Tibial nerve (tissue), 4 donors: Measurements from ENCODE around the gene SYNDIG1L. TPM values are rescaled to one million over a fixed set of nuclear protein-coding genes. Genes with fewer than 3 reads are reported as not detected.

Experiments used
- DNase-seq, 2 donors: peaks; one replicate each; pipeline ENCODE4 v3.0.0-alpha.2; 2019; ENCODE audit warnings: low spot score in 2 of 2
- H3K27ac ChIP-seq, 4 donors: fragments of 200-600 bp; sonication (generic) in 3 of 4; one replicate each; pipeline ENCODE4 v1.5.1; 2017 to 2019; ENCODE audit warnings: mild to moderate bottlenecking in 1 of 4
- H3K27me3 ChIP-seq, 2 donors: fragments of 200-600 bp; sonication (generic) in 1 of 2; one replicate each; pipeline versions ENCODE4 v1.5.1 to v1.6.0; 2017 to 2019
- H3K36me3 ChIP-seq, 3 donors: fragments of 200-600 bp; sonication (generic); one replicate each; pipeline ENCODE4 v1.5.1; 2018 to 2019
- H3K4me1 ChIP-seq, 4 donors: fragments of 200-600 bp; sonication (generic) in 3 of 4; one replicate each; pipeline ENCODE4 v1.5.1; 2017 to 2019
- H3K4me3 ChIP-seq, 4 donors: fragments of 200-600 bp; sonication (generic) in 3 of 4; one replicate each; pipeline ENCODE4 v1.5.1; 2017 to 2019; ENCODE audit warnings: mild to moderate bottlenecking in 1 of 4, moderate library complexity in 1 of 4
- H3K9me3 ChIP-seq, 4 donors: fragments of 200-600 bp; sonication (generic) in 3 of 4; one replicate each; pipeline ENCODE4 v1.5.1; 2017 to 2019
- EP300 ChIP-seq, 2 donors: sonication (generic); formaldehyde crosslinking; IDR thresholded peaks; one replicate each; pipeline ENCODE4 v1.6.1; 2017; ENCODE audit warnings: antibody characterized with exemption in 2 of 2, mild to moderate bottlenecking in 1 of 2
- POLR2A ChIP-seq, 2 donors: fragments of 450-650 bp; IDR thresholded peaks; one replicate each; pipeline ENCODE4 v1.6.1; 2017; ENCODE audit warnings: antibody characterized with exemption in 2 of 2, mild to moderate bottlenecking in 2 of 2, moderate library complexity in 2 of 2
- WGBS, 2 donors: methylation state at CpG; one replicate each; pipeline ENCODE4 v1.1.5; 2018; 5-methylcytosine and 5-hydroxymethylcytosine counted together
- total RNA-seq, 4 donors: library from RNA; depleted of rRNA; stranded (reverse); fragments of >200 nt; gene quantifications; one replicate each; pipeline ENCODE4 v1.1.0, GENCODE V29; 2016
- TF ChIP-seq, protein P1 (sequence below), 5 experiments: fragments of 200-600 bp in 3 of 5; fragments of 450-650 bp in 2 of 5; sonication (generic) in 3 of 5; IDR thresholded peaks; one replicate each; pipeline ENCODE4 v1.5.1; 2016 to 2019; ENCODE audit warnings: antibody characterized with exemption in 5 of 5, mild to moderate bottlenecking in 3 of 5, moderate library complexity in 2 of 5

The SYNDIG1L gene
- total RNA-seq, 4 donors from 2014 or later: not detected

DNA sequence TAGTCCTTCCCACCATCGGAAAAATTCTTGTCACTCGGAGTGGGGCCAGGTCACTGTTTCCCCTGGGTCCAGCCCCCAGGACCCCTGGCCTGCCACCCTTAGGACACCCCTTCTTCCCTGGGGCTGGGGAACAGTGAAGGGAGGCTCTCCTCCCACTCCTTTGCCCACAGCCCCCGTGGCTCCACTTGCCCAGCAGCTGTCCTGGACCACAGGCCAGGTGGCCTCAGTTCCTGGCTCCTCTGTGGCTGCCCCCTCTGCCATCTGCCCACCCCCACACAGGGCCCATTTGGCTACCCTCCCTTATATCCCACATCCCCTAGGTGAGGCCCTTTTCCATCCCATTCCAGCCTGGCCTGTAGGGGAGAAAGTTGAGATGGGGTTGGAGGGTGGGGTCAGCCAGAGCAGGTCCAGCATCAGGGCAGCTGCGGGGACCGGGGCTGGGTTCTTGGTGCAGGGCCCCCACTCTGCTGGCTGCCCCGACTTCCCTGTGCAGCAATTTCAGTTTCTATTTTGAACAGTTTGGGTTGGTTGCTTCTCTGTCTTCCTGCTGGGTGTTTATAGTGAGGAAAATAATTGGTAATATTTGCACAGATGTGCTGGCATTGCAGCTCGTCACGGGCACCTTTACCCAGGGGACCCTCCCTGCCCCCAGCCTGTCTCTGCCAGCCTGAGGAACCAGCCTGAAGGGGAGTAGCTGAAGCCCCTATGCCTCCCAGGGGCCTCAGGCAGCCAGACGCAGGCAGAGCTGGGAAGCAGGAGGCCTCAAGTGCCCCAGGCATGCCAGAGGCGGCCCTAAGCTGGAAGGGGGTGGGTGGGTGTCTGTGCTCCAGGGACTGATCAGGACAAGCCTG is 23.4 kb downstream of the SYNDIG1L start:
- peaks cover 0 to 23% (median 11%) of the 10 kb centered on the region in 4 donors for H3K4me1 ChIP-seq
- no peaks in the 10 kb centered on the region for H3K36me3 ChIP-seq
- no peaks in the 10 kb centered on the region for H3K9me3 ChIP-seq
- 46 to 57% methylated on average over 9 to 10 of the region's 10 CpGs for WGBS, 2 donors
- DNase-seq: no peak
- H3K27me3 ChIP-seq: no peaks in the 10 kb centered on the region
- TF ChIP-seq POLR2A (IDR thresholded peaks at IDR 0.05): no peak
- TF ChIP-seq, protein P1, sequence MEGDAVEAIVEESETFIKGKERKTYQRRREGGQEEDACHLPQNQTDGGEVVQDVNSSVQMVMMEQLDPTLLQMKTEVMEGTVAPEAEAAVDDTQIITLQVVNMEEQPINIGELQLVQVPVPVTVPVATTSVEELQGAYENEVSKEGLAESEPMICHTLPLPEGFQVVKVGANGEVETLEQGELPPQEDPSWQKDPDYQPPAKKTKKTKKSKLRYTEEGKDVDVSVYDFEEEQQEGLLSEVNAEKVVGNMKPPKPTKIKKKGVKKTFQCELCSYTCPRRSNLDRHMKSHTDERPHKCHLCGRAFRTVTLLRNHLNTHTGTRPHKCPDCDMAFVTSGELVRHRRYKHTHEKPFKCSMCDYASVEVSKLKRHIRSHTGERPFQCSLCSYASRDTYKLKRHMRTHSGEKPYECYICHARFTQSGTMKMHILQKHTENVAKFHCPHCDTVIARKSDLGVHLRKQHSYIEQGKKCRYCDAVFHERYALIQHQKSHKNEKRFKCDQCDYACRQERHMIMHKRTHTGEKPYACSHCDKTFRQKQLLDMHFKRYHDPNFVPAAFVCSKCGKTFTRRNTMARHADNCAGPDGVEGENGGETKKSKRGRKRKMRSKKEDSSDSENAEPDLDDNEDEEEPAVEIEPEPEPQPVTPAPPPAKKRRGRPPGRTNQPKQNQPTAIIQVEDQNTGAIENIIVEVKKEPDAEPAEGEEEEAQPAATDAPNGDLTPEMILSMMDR (IDR thresholded peaks at IDR 0.05): no peak
- peak overlapping the region in 1 of 4 donors; percentile 56 for H3K27ac ChIP-seq
- H3K4me3 ChIP-seq: no peak overlapping the region

DNA sequence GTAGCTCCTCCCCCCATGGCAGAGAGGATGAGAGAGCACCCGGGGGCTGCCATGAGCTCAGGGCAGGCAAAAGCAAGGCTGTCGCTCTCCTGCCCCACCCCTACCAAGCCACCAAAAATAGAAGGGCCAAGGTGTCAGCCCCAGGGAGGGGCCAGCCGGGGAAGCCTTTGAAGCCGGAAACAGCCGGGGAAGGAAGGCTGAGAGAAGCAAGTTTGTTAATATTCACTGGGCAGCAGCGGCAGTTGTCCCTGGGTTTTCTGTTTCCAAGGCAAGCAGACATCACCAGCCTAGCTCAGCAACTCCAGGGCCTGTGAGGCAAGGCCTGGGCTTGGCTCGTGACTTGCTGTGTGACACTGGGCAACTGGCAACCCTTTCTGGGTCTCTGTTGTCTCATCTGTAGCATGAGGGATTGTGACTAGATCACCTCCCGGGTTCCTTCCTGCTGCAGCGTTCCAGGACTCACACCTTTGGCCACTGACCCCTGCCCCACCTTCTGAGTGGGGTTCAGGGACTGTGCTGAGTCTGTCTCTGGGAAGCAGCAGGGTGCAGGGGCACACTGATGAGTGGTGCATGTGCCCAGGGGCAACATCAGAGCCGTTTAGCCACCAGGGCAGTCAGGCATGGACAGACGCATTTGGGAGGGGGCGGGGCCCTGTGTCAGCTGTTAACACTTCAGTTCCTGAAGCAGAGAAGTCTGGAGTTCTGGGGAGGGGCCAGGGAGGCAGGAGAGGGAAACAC is 24.3 kb downstream of the SYNDIG1L start:
- peak overlapping the region in 1 of 4 donors; percentile 56 for H3K27ac ChIP-seq
- WGBS, 2 donors: 11% methylated on average over 10 to 12 of the region's 12 CpGs
- H3K9me3 ChIP-seq: no peaks in the 10 kb centered on the region
- H3K36me3 ChIP-seq: no peaks in the 10 kb centered on the region
- H3K4me3 ChIP-seq: peak overlapping the region in 1 of 4 donors; percentile 18
- TF ChIP-seq POLR2A (IDR thresholded peaks at IDR 0.05) (no peak), EP300 (IDR thresholded peaks at IDR 0.05) (no peak)
- TF ChIP-seq, protein P1 (IDR thresholded peaks at IDR 0.05): no peak
- H3K4me1 ChIP-seq: peaks cover 0 to 23% (median 11%) of the 10 kb centered on the region in 4 donors
- no peaks in the 10 kb centered on the region for H3K27me3 ChIP-seq
- DNase-seq: peak in 1 of 2 donors; percentile 9

DNA sequence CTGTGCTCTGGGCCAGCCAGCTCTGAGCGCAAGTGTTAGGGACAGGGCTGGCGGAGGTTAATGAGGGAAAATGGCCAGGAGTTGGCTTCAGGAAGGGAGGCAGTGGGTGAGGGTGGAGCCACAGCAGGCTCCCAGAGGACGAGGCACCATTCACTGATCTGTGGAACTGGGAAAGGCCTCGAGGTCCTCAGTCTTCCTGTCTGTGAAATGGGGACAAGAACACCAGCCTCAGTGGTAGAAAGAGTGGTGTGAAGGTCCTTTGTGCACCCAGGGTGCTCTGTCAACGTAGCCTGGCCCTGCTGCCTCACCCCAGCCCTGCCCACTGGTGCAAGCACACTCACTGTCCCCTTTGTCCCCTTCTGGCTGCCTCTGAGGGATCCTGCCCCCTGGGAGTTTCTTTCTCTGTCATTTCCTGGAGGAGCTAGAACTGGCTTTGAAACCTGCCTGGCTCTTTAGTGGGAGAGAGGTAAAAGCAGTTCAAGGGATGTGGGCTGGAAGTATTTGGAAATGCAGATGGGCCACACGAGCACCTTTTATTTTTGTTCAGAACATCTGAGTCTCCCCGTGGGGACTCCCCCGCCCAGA is 25.0 kb downstream of the SYNDIG1L start:
- TF ChIP-seq EP300 (IDR thresholded peaks at IDR 0.05) (no peak), POLR2A (IDR thresholded peaks at IDR 0.05) (no peak)
- TF ChIP-seq, protein P1 (IDR thresholded peaks at IDR 0.05): no peak
- Histone ChIP-seq H3K27ac (peak overlapping the region in 1 of 4 donors; percentile 56), H3K9me3 (no peaks in the 10 kb centered on the region), H3K27me3 (peaks cover 0 to 3% of the 10 kb centered on the region in 2 donors), H3K4me3 (no peak overlapping the region), H3K4me1 (peaks cover 0 to 23% (median 11%) of the 10 kb centered on the region in 4 donors), H3K36me3 (no peaks in the 10 kb centered on the region)
- DNase-seq: no peak
- 41 to 48% methylated on average over 8 of the region's 8 CpGs for WGBS, 2 donors

DNA sequence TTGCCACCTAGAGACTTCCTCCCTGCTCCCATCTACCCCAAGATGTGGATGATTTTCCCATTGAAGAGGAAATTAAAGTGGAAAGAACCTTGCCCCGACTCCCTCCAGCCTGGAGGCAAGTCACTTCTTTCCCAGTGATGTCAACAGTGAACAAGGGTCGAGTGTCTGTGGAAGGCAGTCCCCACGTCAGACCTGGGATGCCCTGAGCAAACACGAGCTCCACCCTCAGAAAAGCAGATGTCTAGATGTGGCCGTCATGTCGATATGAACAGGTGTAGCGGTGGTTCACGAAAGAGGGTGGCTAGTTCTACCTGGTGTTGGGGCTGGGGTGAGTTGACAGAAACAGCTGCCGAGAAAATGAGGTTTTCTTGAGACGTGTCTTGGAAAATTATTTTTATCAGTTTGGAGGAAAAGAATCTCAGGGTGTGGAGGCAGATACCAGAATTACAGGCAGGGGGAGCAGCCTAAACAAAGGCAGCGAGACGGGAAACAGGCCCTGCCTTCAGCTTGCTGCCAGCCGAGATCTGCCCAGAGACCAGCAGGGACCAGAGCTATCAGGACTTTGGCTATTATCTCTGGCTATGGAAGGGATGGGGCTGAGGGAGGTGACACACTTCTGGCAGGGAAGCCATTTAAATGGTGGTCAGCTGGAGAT is 25.9 kb downstream of the SYNDIG1L start:
- no peaks in the 10 kb centered on the region for H3K36me3 ChIP-seq
- H3K4me3 ChIP-seq: no peak overlapping the region
- no peak for TF ChIP-seq POLR2A (IDR thresholded peaks at IDR 0.05)
- TF ChIP-seq, protein P1 (IDR thresholded peaks at IDR 0.05): peak in 1 of 5 experiments; percentile 6
- 42 to 56% methylated on average over 13 of the region's 13 CpGs for WGBS, 2 donors
- no peak for DNase-seq
- no peak overlapping the region for H3K27ac ChIP-seq
- H3K9me3 ChIP-seq: no peaks in the 10 kb centered on the region
- peaks cover 0 to 23% (median 11%) of the 10 kb centered on the region in 4 donors for H3K4me1 ChIP-seq
- H3K27me3 ChIP-seq: peaks cover 0 to 6% of the 10 kb centered on the region in 2 donors
